NCI-H146 (cell line): ENCODE data around the gene POLR2I.
"Not testable (repeated sequence)": the region's sequence is repeated elsewhere in the genome, so short reads cannot be mapped to it uniquely, and the experiment has no call there.

Source experiments
- DNase-seq: peaks from one replicate; lab custom pipeline; 2025; lab: John Stamatoyannopoulos, UW

POLR2I gene

GRCh38 chr19:36100476-36100875 is 14.2 kb downstream of the POLR2I start:
- DNase-seq, result no peak

- DNase-seq, result no peak
These were observed 15.4 kb downstream of the POLR2I start for GRCh38 chr19:36099166-36099785.

GRCh38 chr19:36097036-36097435 is 17.6 kb downstream of the POLR2I start:
- no peak for DNase-seq

- no peak for DNase-seq
These were observed 21.0 kb downstream of the POLR2I start for GRCh38 chr19:36093687-36094086.

- no peak for DNase-seq
These were observed 21.5 kb downstream of the POLR2I start for GRCh38 chr19:36093146-36093662.

GRCh38 chr19:36092566-36092965 is 22.1 kb downstream of the POLR2I start:
- DNase-seq, result no peak

- no peak for DNase-seq
These were observed 23.6 kb downstream of the POLR2I start for GRCh38 chr19:36090910-36091695.

GRCh38 chr19:36089847-36090246 is 24.8 kb downstream of the POLR2I start:
- DNase-seq, result no peak

GRCh38 chr19:36086326-36086725 is 28.3 kb downstream of the POLR2I start:
- DNase-seq, result no peak

GRCh38 chr19:36084231-36085009 is 30.3 kb downstream of the POLR2I start:
- DNase-seq, result no peak

GRCh38 chr19:36082916-36083315 is 31.8 kb downstream of the POLR2I start:
- DNase-seq, result no peak

GRCh38 chr19:36081894-36082293 is 32.8 kb downstream of the POLR2I start:
- DNase-seq, result no peak

GRCh38 chr19:36081385-36081784 is 33.3 kb downstream of the POLR2I start:
- DNase-seq, result no peak

- DNase-seq, result no peak
These were observed 35.2 kb downstream of the POLR2I start for GRCh38 chr19:36079389-36079945.

- no peak for DNase-seq
These were observed 41.4 kb downstream of the POLR2I start for GRCh38 chr19:36073121-36073876.

- DNase-seq, result no peak
These were observed 42.6 kb downstream of the POLR2I start for GRCh38 chr19:36072081-36072480.

GRCh38 chr19:36068810-36069499 is 45.7 kb downstream of the POLR2I start:
- DNase-seq, result not testable (repeated sequence)

GRCh38 chr19:36067681-36068080 is 47.0 kb downstream of the POLR2I start:
- DNase-seq, result no peak

GRCh38 chr19:36064826-36065225 is 49.8 kb downstream of the POLR2I start:
- no peak for DNase-seq
